Prostate gland (tissue), 2 donors: ENCODE measurements around the gene MCEE.

Source experiments
- CTCF ChIP-seq, 4 experiments: fragments of 200-600 bp in 2 of 4; fragments of 450-650 bp in 2 of 4; sonication (generic) in 2 of 4; IDR thresholded peaks; 1 replicate in 3 of 4; 2 replicates in 1 of 4; pipeline ENCODE4 v1.5.1; 2016 to 2019; ENCODE audit warnings: antibody characterized with exemption in 4 of 4, mild to moderate bottlenecking in 2 of 4, moderate library complexity in 2 of 4
- POLR2AphosphoS5 ChIP-seq: sonication (generic); formaldehyde crosslinking; IDR thresholded peaks from one replicate; pipeline ENCODE4 v1.6.1; 2017; ENCODE audit warnings: antibody characterized with exemption

GRCh38 chr2:71156573-71156972, 26.5 kb upstream of the MCEE start:
- TF ChIP-seq POLR2AphosphoS5 (no peak), CTCF (IDR thresholded peaks at IDR 0.05) (no peak)
